ENCODE data around the gene ERC1. TPM values are rescaled to one million over a fixed set of nuclear protein-coding genes. Genes with fewer than 3 reads are reported as not detected.

The ERC1 gene
- total and polyA plus RNA-seq, 9 of the 15 experiments (the other 6 are each of a cell fraction or from before 2014, with no cell fraction given), result 0.74 to 11.8 (median 4.8) TPM

GRCh38 chr12:948238-948637 is 42.8 kb upstream of the ERC1 start:
- TF ChIP-seq SETDB1 (IDR thresholded peaks at IDR 0.05; ENCODE audit: low read length) (no peak), TCFL5 (CRISPR knock-in tag; conservative IDR thresholded peaks at IDR 0.05) (no peak), CEBPB (tag; IDR thresholded peaks at IDR 0.05) (peak; percentile 77), LARP7 (IDR thresholded peaks at IDR 0.05) (no peak), CEBPG (CRISPR knock-in tag; IDR thresholded peaks at IDR 0.05) (no peak), CEBPG (tag; conservative IDR thresholded peaks at IDR 0.05 in 1 of 2, IDR thresholded peaks at IDR 0.05 in 1 of 2) (peak; percentile 43 to 57; a peak in 3 of 4 replicates), ZC3H8 (IDR thresholded peaks at IDR 0.05) (no peak), ZC3H11A (IDR thresholded peaks at IDR 0.05; ENCODE audit: low read depth, low read length) (no peak), PURB (CRISPR knock-in tag; IDR thresholded peaks at IDR 0.05; ENCODE audit: low read depth) (no peak), HIVEP1 (CRISPR knock-in tag; IDR thresholded peaks at IDR 0.05) (no peak), WHSC1 (IDR thresholded peaks at IDR 0.05; ENCODE audit: low read length) (no peak), ARID1B (IDR thresholded peaks at IDR 0.05) (no peak)
- Histone ChIP-seq H3K4me1 (replicated peaks in 1 of 2; ENCODE audit: control insufficient read depth in 2 of 2, insufficient read depth in 2 of 2, low read length in 2 of 2) (peaks cover 0 to 8% of the 10 kb centered on the region in 2 experiments; a peak in 3 of 5 replicates), H3K79me2 (ENCODE audit: control insufficient read depth, insufficient read depth, low read length) (peaks cover 36% of the 10 kb centered on the region), H4K20me1 (replicated peaks; ENCODE audit: control insufficient read depth, insufficient read depth, low read length) (no peaks in the 10 kb centered on the region), H3K4me3 (peak overlapping the region; percentile 86; the same call in 1 of the 2 replicates), H2AFZ (ENCODE audit: low read depth, low read length) (peak overlapping the region; percentile 94), H3K27me3 (ENCODE audit: control insufficient read depth in 2 of 2, insufficient read depth in 2 of 2, low read length in 2 of 2) (no peaks in the 10 kb centered on the region), H3K9me3 (replicated peaks; ENCODE audit: control insufficient read depth, insufficient read depth, low read depth, low read length) (no peaks in the 10 kb centered on the region), H3K9me1 (ENCODE audit: control insufficient read depth, insufficient read depth, low read length) (no peaks in the 10 kb centered on the region), H3K27ac (ENCODE audit: extremely low read depth, low read depth, low read length) (peak overlapping the region; percentile 88; the same call in 2 of the 3 replicates), H3K36me3 (ENCODE audit: control insufficient read depth, insufficient read depth, low read length) (peaks cover 2% of the 10 kb centered on the region; the same call in 1 of the 3 replicates), H3K4me2 (ENCODE audit: insufficient read depth, low read length) (peak overlapping the region; percentile 87), H3K9ac (ENCODE audit: insufficient read depth in 1 of 2, low read depth in 2 of 2, low read length in 2 of 2) (peak overlapping the region; percentile 81 to 97)
- ATAC-seq (no peak), DNase-seq (ENCODE audit: extremely low read depth in 1 of 4, low spot score in 3 of 4) (peak in 1 of 4 experiments; percentile 5), FAIRE-seq (no peak)
- in situ Hi-C loops (cut with MboI) (loop anchor here (5.0 kb wide), 1 partner anchor 376 kb away; no protein-coding TSS in a partner anchor), intact Hi-C loops (cut with micrococcal nuclease) (loop anchor here (5.0 kb wide), 4 partner anchors 36 to 376 kb away; no protein-coding TSS in a partner anchor)
- CTCF ChIA-PET (ENCODE audit: low intra/inter-chr PET ratio), result interaction anchor here (0.7 kb wide), 1 partner anchor 145 kb away, joined by 3 read pairs; no protein-coding TSS in a partner anchor
- POLR2A ChIA-PET, result interaction anchor here (0.6 to 0.9 kb wide), 3 partner anchors 16 to 160 kb away, joined by 3 to 4 read pairs (median 4); no protein-coding TSS in a partner anchor
- no TSS peak for BruUV-seq (replicated peaks)
- 50% methylated on average over 5 of the region's 9 CpGs for WGBS (ENCODE audit: insufficient coverage, low coverage, missing lambda C conversion rate)

Data from K562 (cell line).